Posterior vena cava (tissue), 2 donors: ENCODE results near the gene ANXA11. TPM values are rescaled to one million over a fixed set of nuclear protein-coding genes. Genes with fewer than 3 reads are reported as not detected.
A peak's percentile ranks its signal among the peaks of the same experiment; 100 is the strongest.

Experiments used
- DNase-seq: peaks from one replicate; pipeline ENCODE4 v3.0.0-alpha.2; 2020; ENCODE audit warnings: low spot score
- intact Hi-C, 2 donors: fragments of 100-400 bp; cut with DNase I; formaldehyde crosslinking; loops; one replicate each; pipeline versions ENCODE4 v1.14.1 to v1.14.2; 2022 to 2023
- total RNA-seq, 2 donors: library from RNA; stranded (reverse); fragmentation: NEBNext Ultra II Directional; extraction: Animal tissue kit (Norgen Biotek cat#: 25700); gene quantifications; one replicate each; pipeline ENCODE4 v1.2.1, GENCODE V29; 2021
- donor health status: DM: yes; HTN: yes; CAD: no.
- donor health status: DM: yes; HTN: yes; CAD: no.

Gene ANXA11
- total RNA-seq, 2 donors from 2014 or later: 247 to 269 TPM

GRCh38 chr10:80173466-80173865, 31.9 kb downstream of the ANXA11 start:
- intact Hi-C loops: no loop called here
- DNase-seq: peak; percentile 66

- peak; percentile 72 for DNase-seq
- intact Hi-C loops: no loop called here
Observed at GRCh38 chr10:80172896-80173295, 32.4 kb downstream of the ANXA11 start.

- peak; percentile 51 for DNase-seq
- intact Hi-C loops: no loop called here
Observed at GRCh38 chr10:80171248-80171660, 34.1 kb downstream of the ANXA11 start.

- DNase-seq: peak; percentile 55
Observed at GRCh38 chr10:80170641-80171040, 34.7 kb downstream of the ANXA11 start.

GRCh38 chr10:80170026-80170425, 35.3 kb downstream of the ANXA11 start:
- intact Hi-C loops: no loop called here
- DNase-seq: no peak

More at GRCh38 chr10:80170641-80171040, 34.7 kb downstream of the ANXA11 start:
- intact Hi-C loops: no loop called here

GRCh38 chr10:80168679-80169380, 36.5 kb downstream of the ANXA11 start:
- DNase-seq: peak; percentile 78

GRCh38 chr10:80168162-80168511, 37.2 kb downstream of the ANXA11 start:
- DNase-seq: peak; percentile 54
- intact Hi-C loops: no loop called here

More at GRCh38 chr10:80168679-80169380, 36.5 kb downstream of the ANXA11 start:
- intact Hi-C loops: no loop called here

- DNase-seq: peak; percentile 38
- intact Hi-C loops: no loop called here
Observed at GRCh38 chr10:80167471-80168161, 37.7 kb downstream of the ANXA11 start.

GRCh38 chr10:80166581-80167470, 38.5 kb downstream of the ANXA11 start:
- DNase-seq: peak; percentile 81
- intact Hi-C loops: no loop called here

GRCh38 chr10:80165173-80165572, 40.2 kb downstream of the ANXA11 start:
- intact Hi-C loops: no loop called here
- peak; percentile 76 for DNase-seq

- no peak for DNase-seq
- intact Hi-C loops: loop anchor here in 1 of 2 donors (5.0 kb wide), 1 partner anchor 38 kb away; no protein-coding TSS in a partner anchor
Observed at GRCh38 chr10:80164596-80164995, 40.7 kb downstream of the ANXA11 start.

GRCh38 chr10:80163741-80164341, 41.5 kb downstream of the ANXA11 start:
- intact Hi-C loops: loop anchor here in 1 of 2 donors (5.0 kb wide), 1 partner anchor 38 kb away; no protein-coding TSS in a partner anchor
- no peak for DNase-seq

GRCh38 chr10:80161321-80162083, 43.8 kb downstream of the ANXA11 start:
- intact Hi-C loops: loop anchor here in 1 of 2 donors (5.0 kb wide), 1 partner anchor 41 kb away; no protein-coding TSS in a partner anchor
- no peak for DNase-seq

- intact Hi-C loops: loop anchor here in 1 of 2 donors (5.0 kb wide), 1 partner anchor 42 kb away; no protein-coding TSS in a partner anchor
- DNase-seq: no peak
Observed at GRCh38 chr10:80160361-80161320, 44.7 kb downstream of the ANXA11 start.

- DNase-seq: no peak
- intact Hi-C loops: loop anchor here in 1 of 2 donors (2.0 kb wide), 1 partner anchor 43 kb away; no protein-coding TSS in a partner anchor
Observed at GRCh38 chr10:80159166-80159873, 46.0 kb downstream of the ANXA11 start.

- intact Hi-C loops: loop anchor here in 1 of 2 donors (2.0 kb wide), 1 partner anchor 44 kb away; no protein-coding TSS in a partner anchor
- peak; percentile 95 for DNase-seq
Observed at GRCh38 chr10:80158598-80159127, 46.7 kb downstream of the ANXA11 start.
